HepG2 (cell line): ENCODE results near the gene AGAP1. TPM values are rescaled to one million over a fixed set of nuclear protein-coding genes. Genes with fewer than 3 reads are reported as not detected.

ENCODE experiments used
- ATAC-seq: fragments of 200-7000 bp; cut with Tn5 transposase; 3 replicates; pipeline ENCODE4 v1.9.1; 2020; ENCODE audit warnings: mild to moderate bottlenecking, moderate library complexity
- BruUV-seq: library from RNA; stranded (reverse); fragments of 400-500 nt; replicated peaks from 2 replicates; lab custom pipeline; 2021; lab: Mats Ljungman, UMichigan
- CTCF ChIA-PET: fragments of 300-600 bp; formaldehyde crosslinking; extraction: SDS; loops from one replicate; lab custom pipeline; 2021; ENCODE audit warnings: low total read pairs, inconsistent platforms, low intra/inter-chr PET ratio; lab: Yijun Ruan, JAX
- POLR2A ChIA-PET: fragments of 350-600 bp; sonication (Branson Sonifier 250); formaldehyde crosslinking; loops from one replicate; lab custom pipeline; 2020; ENCODE audit warnings: antibody characterized with exemption, inconsistent platforms; lab: Yijun Ruan, JAX
- DNase-seq: peaks from one replicate; pipeline ENCODE4 v3.0.0-alpha.2; 2015; ENCODE audit warnings: low spot score
- FAIRE-seq: peaks from 3 replicates; lab custom pipeline; 2011; peaks lifted over from hg19 to GRCh38; lab: Jason Lieb, UNC
- H2AFZ ChIP-seq: one replicate; pipeline ENCODE4 v1.6.1; 2011; ENCODE audit warnings: low read length, inconsistent platforms
- H3K27ac ChIP-seq: fragments of 300-600 bp; 3 replicates; pipeline ENCODE4 v1.8.0; 2011; ENCODE audit warnings: mixed run types, mild to moderate bottlenecking, mixed read lengths, low read length, inconsistent platforms; ENCODE audit not compliant: insufficient read depth; ENCODE audit errors: extremely low read length
- H3K27me3 ChIP-seq, 2 experiments: fragments of 200-600 bp in 1 of 2; 2 replicates in 1 of 2; 3 replicates in 1 of 2; pipeline versions ENCODE4 v1.6.0 to v1.8.0; 2011; ENCODE audit warnings: low read length in 2 of 2, mild to moderate bottlenecking in 2 of 2, moderate library complexity in 2 of 2, inconsistent platforms in 1 of 2; ENCODE audit not compliant: insufficient read depth in 2 of 2, control insufficient read depth in 1 of 2
- H3K36me3 ChIP-seq, 2 experiments: fragments of 200-600 bp in 1 of 2; replicated peaks in 1 of 2; 2 replicates in 1 of 2; 3 replicates in 1 of 2; pipeline versions ENCODE4 v1.5.1 to v1.8.0; 2011; ENCODE audit warnings: low read length in 2 of 2, inconsistent platforms in 1 of 2; ENCODE audit not compliant: insufficient read depth in 2 of 2, control insufficient read depth in 1 of 2
- H3K4me1 ChIP-seq: 2 replicates; pipeline ENCODE4 v1.5.1; 2012; ENCODE audit warnings: low read length, inconsistent platforms; ENCODE audit not compliant: insufficient read depth
- H3K4me2 ChIP-seq: 2 replicates; pipeline ENCODE4 v1.6.0; 2011; ENCODE audit warnings: low read depth, low read length, inconsistent platforms
- H3K4me3 ChIP-seq, 3 experiments: fragments of 200-600 bp in 1 of 3; sonication (generic), shearing (Covaris generic) in 1 of 3; replicated peaks in 1 of 3; 2 replicates each; pipeline ENCODE4 v1.5.1; 2011 to 2016; ENCODE audit warnings: low read length in 3 of 3, inconsistent platforms in 2 of 3, low read depth in 2 of 3, mild to moderate bottlenecking in 2 of 3, control low read depth in 1 of 3, mixed read lengths in 1 of 3; ENCODE audit not compliant: insufficient read depth in 1 of 3
- H3K79me2 ChIP-seq: one replicate; pipeline ENCODE4 v1.6.1; 2011; ENCODE audit warnings: low read length, inconsistent platforms; ENCODE audit not compliant: insufficient read depth
- H3K9ac ChIP-seq: 2 replicates; pipeline ENCODE4 v1.6.0; 2011; ENCODE audit warnings: mild to moderate bottlenecking, low read depth, low read length, inconsistent platforms; ENCODE audit not compliant: insufficient read depth
- H3K9me3 ChIP-seq: 2 replicates; pipeline ENCODE4 v1.5.1; 2012; ENCODE audit warnings: mild to moderate bottlenecking, low read length
- H4K20me1 ChIP-seq: 2 replicates; pipeline ENCODE4 v1.6.0; 2011; ENCODE audit warnings: inconsistent platforms, mild to moderate bottlenecking, low read length, moderate library complexity; ENCODE audit not compliant: insufficient read depth
- ATAD3A ChIP-seq: sonication (generic); formaldehyde crosslinking; IDR thresholded peaks from 2 replicates; pipeline ENCODE4 v1.4.0; 2020; ENCODE audit warnings: missing genetic modification reagents
- HOXA5 ChIP-seq: sonication (generic); formaldehyde crosslinking; IDR thresholded peaks from 2 replicates; pipeline ENCODE4 v1.4.0; 2020; ENCODE audit warnings: missing genetic modification reagents
- IRF9 ChIP-seq: sonication (generic); formaldehyde crosslinking; IDR thresholded peaks from 2 replicates; pipeline ENCODE4 v1.8.0; 2022; ENCODE audit warnings: missing genetic modification reagents, mild to moderate bottlenecking, borderline replicate concordance
- MIER2 ChIP-seq: IDR thresholded peaks from 2 replicates; pipeline ENCODE4 v1.6.1; 2016; ENCODE audit warnings: missing biosample characterization, missing genetic modification reagents
- PRPF4 ChIP-seq: fragments of 200-400 bp; formaldehyde crosslinking; IDR thresholded peaks from 2 replicates; pipeline ENCODE4 v1.6.1; 2016; ENCODE audit warnings: low read length, low read depth; ENCODE audit not compliant: poor library complexity, severe bottlenecking
- SIN3B ChIP-seq: fragments of 150-350 bp; IDR thresholded peaks from 2 replicates; pipeline ENCODE4 v1.6.1; 2014; ENCODE audit warnings: low read length
- SMAD9 ChIP-seq: sonication (generic); formaldehyde crosslinking; IDR thresholded peaks from 2 replicates; pipeline ENCODE4 v1.5.1; 2020; ENCODE audit warnings: mild to moderate bottlenecking, missing genetic modification reagents
- TCF7 ChIP-seq: sonication (generic); IDR thresholded peaks from 2 replicates; pipeline ENCODE4 v1.6.1; 2016; ENCODE audit warnings: antibody characterized with exemption, low read depth
- ZNF260 ChIP-seq: sonication (generic); formaldehyde crosslinking; IDR thresholded peaks from 2 replicates; pipeline ENCODE4 v1.4.0; 2020; ENCODE audit warnings: missing genetic modification reagents, low read depth, mild to moderate bottlenecking, borderline replicate concordance
- ZNF274 ChIP-seq: sonication (generic); formaldehyde crosslinking; IDR thresholded peaks from 2 replicates; pipeline ENCODE4 v1.5.1; 2020; ENCODE audit warnings: mild to moderate bottlenecking, missing genetic modification reagents
- ZNF318 ChIP-seq: sonication (generic); formaldehyde crosslinking; IDR thresholded peaks from 2 replicates; pipeline ENCODE4 v1.4.0; 2020; ENCODE audit warnings: mild to moderate bottlenecking, missing genetic modification reagents
- ZNF333 ChIP-seq: sonication (generic); formaldehyde crosslinking; IDR thresholded peaks from 2 replicates; pipeline ENCODE4 v1.4.0; 2020; ENCODE audit warnings: mild to moderate bottlenecking, missing genetic modification reagents, borderline replicate concordance
- ZNF569 ChIP-seq: sonication (generic); formaldehyde crosslinking; IDR thresholded peaks from 2 replicates; pipeline ENCODE4 v1.5.0; 2020; ENCODE audit warnings: mild to moderate bottlenecking, missing genetic modification reagents, moderate library complexity, borderline replicate concordance
- WGBS: methylation state at CpG from one replicate; pipeline ENCODE4 v1.1.6; 2017; ENCODE audit warnings: low lambda C conversion rate; 5-methylcytosine and 5-hydroxymethylcytosine counted together
- in situ Hi-C: cut with HindIII; loops from 2 replicates; pipeline ENCODE4 v1.10.0; 2017; ENCODE audit warnings: low pct_unique_long_range_greater_than_20kb; ENCODE audit not compliant: extremely low pct_ligation_motif_present
- intact Hi-C: fragments of 100-400 bp; cut with micrococcal nuclease; formaldehyde crosslinking; loops from one replicate; pipeline ENCODE4 v1.10.0; 2022; ENCODE audit not compliant: unreplicated experiment
- polyA plus RNA-seq, 8 experiments: library from polyadenylated mRNA; depleted of rRNA in 3 of 8; stranded (reverse) in 7 of 8; unstranded in 1 of 8; fragments of >200 nt; fragmentation: Illumina TruSeq in 4 of 8; extraction: Trizol in 4 of 8; gene quantifications; 2 replicates each; pipeline versions ENCODE4 v1.2.1 to v1.2.3, GENCODE V29; 2011 to 2016; ENCODE audit warnings: low read depth in 4 of 8, missing spikeins in 1 of 8, mixed read lengths in 1 of 8; ENCODE audit not compliant: insufficient read depth in 1 of 8
- total RNA-seq, 5 experiments: library from RNA; depleted of rRNA; stranded (reverse); fragments of >200 nt; fragmentation: Illumina TruSeq; extraction: Trizol; gene quantifications; 2 replicates each; pipeline ENCODE4 v1.2.3, GENCODE V29; 2016; ENCODE audit warnings: low read depth in 1 of 5

The AGAP1 gene
- total and polyA plus RNA-seq, 2 of the 13 experiments (the other 11 are each of a cell fraction or from before 2014, with no cell fraction given) = 21.2 to 32.7 TPM

GRCh38 chr2:236107942-236108625, 614.2 kb downstream of the AGAP1 start:
- CTCF ChIA-PET = no interaction called here

More at GRCh38 chr2:236107942-236108625, 614.2 kb downstream of the AGAP1 start:
- WGBS = 94% methylated on average over 20 of the region's 20 CpGs
- H3K27ac ChIP-seq = no peak overlapping the region
- in situ Hi-C loops = no loop called here
- ATAC-seq (no peak), FAIRE-seq (no peak), DNase-seq (no peak)
- no TSS peak for BruUV-seq
- H3K27me3 ChIP-seq = no peaks in the 10 kb centered on the region
- no peaks in the 10 kb centered on the region for H3K79me2 ChIP-seq
- no peak for TF ChIP-seq SMAD9 (CRISPR knock-in tag)
- no peak for TF ChIP-seq MIER2 (CRISPR knock-in tag)
- no peak for TF ChIP-seq ZNF333 (CRISPR knock-in tag)
- no peak for TF ChIP-seq TCF7
- TF ChIP-seq ZNF569 = no peak
- no peak for TF ChIP-seq ATAD3A (CRISPR knock-in tag)
- TF ChIP-seq PRPF4 = no peak
- TF ChIP-seq ZNF318 (CRISPR knock-in tag) = no peak
- no peak for TF ChIP-seq SIN3B
- TF ChIP-seq ZNF274 (CRISPR knock-in tag) = no peak
- no peak for TF ChIP-seq ZNF260 (CRISPR knock-in tag)
- TF ChIP-seq HOXA5 (CRISPR knock-in tag) = no peak
- TF ChIP-seq IRF9 (CRISPR knock-in tag) = no peak
- H4K20me1 ChIP-seq = peaks cover 28% of the 10 kb centered on the region
- POLR2A ChIA-PET = no interaction called here
- intact Hi-C loops = no loop called here
- no peak overlapping the region for H3K4me3 ChIP-seq
- H3K9ac ChIP-seq = no peak overlapping the region
- H3K4me1 ChIP-seq = peaks cover 27% of the 10 kb centered on the region
- H3K4me2 ChIP-seq = no peak overlapping the region
- H3K36me3 ChIP-seq = no peaks in the 10 kb centered on the region
- H2AFZ ChIP-seq = no peak overlapping the region
- no peaks in the 10 kb centered on the region for H3K9me3 ChIP-seq
